K562 (cell line): ENCODE measurements around the gene C9orf153. TPM values are rescaled to one million over a fixed set of nuclear protein-coding genes. Genes with fewer than 3 reads are reported as not detected.

Source experiments
- ATAC-seq: fragments of 200-7000 bp; cut with Tn5 transposase; 3 replicates; pipeline ENCODE4 v1.9.1; 2020; ENCODE audit warnings: moderate library complexity
- BruUV-seq: library from RNA; stranded (reverse); fragments of 400-500 nt; replicated peaks from 2 replicates; lab custom pipeline; 2021; lab: Mats Ljungman, UMichigan
- CTCF ChIA-PET: fragments of 300-600 bp; formaldehyde crosslinking; extraction: SDS; loops from one replicate; lab custom pipeline; 2021; ENCODE audit warnings: low intra/inter-chr PET ratio; lab: Yijun Ruan, JAX
- POLR2A ChIA-PET: fragments of 300-600, 350-650 bp; sonication (Branson Sonifier 250); formaldehyde crosslinking; extraction: SDS; loops from one replicate; lab custom pipeline; 2021; ENCODE audit warnings: antibody characterized with exemption, inconsistent platforms; lab: Yijun Ruan, JAX
- DNase-seq, 4 experiments: peaks; one replicate each; pipeline versions ENCODE4 v3.0.0 to v3.0.0-alpha.2; 2011 to 2018; ENCODE audit warnings: low spot score in 3 of 4, mixed read lengths in 3 of 4; ENCODE audit errors: extremely low read depth in 1 of 4
- FAIRE-seq: peaks from 2 replicates; lab custom pipeline; 2011; peaks lifted over from hg19 to GRCh38; lab: Jason Lieb, UNC
- H2AFZ ChIP-seq: 2 replicates; pipeline ENCODE4 v1.6.0; 2011; ENCODE audit warnings: low read depth, low read length, control low read depth, inconsistent platforms
- H3K27ac ChIP-seq: fragments of 200-600 bp; 3 replicates; pipeline ENCODE4 v1.8.0; 2011; ENCODE audit warnings: low read depth, mild to moderate bottlenecking, control low read depth, inconsistent platforms, low read length, moderate library complexity, mixed read lengths; ENCODE audit errors: extremely low read depth
- H3K27me3 ChIP-seq, 2 experiments: fragments of 300-600 bp in 1 of 2; 2 replicates in 1 of 2; 3 replicates in 1 of 2; pipeline versions ENCODE4 v1.6.0 to v1.8.0; 2011; ENCODE audit warnings: inconsistent platforms in 2 of 2, low read length in 2 of 2, mild to moderate bottlenecking in 1 of 2, mixed read lengths in 1 of 2, moderate library complexity in 1 of 2; ENCODE audit not compliant: control insufficient read depth in 2 of 2, insufficient read depth in 2 of 2
- H3K36me3 ChIP-seq: fragments of 300-600 bp; 3 replicates; pipeline ENCODE4 v1.8.0; 2011; ENCODE audit warnings: mild to moderate bottlenecking, low read length, inconsistent platforms; ENCODE audit not compliant: control insufficient read depth, insufficient read depth
- H3K4me1 ChIP-seq, 2 experiments: fragments of 200-600 bp in 1 of 2; replicated peaks in 1 of 2; 2 replicates in 1 of 2; 3 replicates in 1 of 2; pipeline versions ENCODE4 v1.5.1 to v1.8.0; 2011; ENCODE audit warnings: inconsistent platforms in 2 of 2, low read length in 2 of 2, mild to moderate bottlenecking in 1 of 2, mixed read lengths in 1 of 2, moderate library complexity in 1 of 2; ENCODE audit not compliant: control insufficient read depth in 2 of 2, insufficient read depth in 2 of 2
- H3K4me2 ChIP-seq: 2 replicates; pipeline ENCODE4 v1.6.1; 2011; ENCODE audit warnings: low read length, control low read depth, inconsistent platforms, mixed read lengths; ENCODE audit not compliant: insufficient read depth
- H3K4me3 ChIP-seq: fragments of 200-600 bp; sonication (generic), shearing (Covaris generic); 2 replicates; pipeline ENCODE4 v1.5.1; 2016; ENCODE audit warnings: control low read depth, inconsistent platforms
- H3K79me2 ChIP-seq: fragments of 200-600 bp; 3 replicates; pipeline ENCODE4 v1.8.0; 2011; ENCODE audit warnings: low read length, inconsistent platforms; ENCODE audit not compliant: control insufficient read depth, insufficient read depth
- H3K9ac ChIP-seq, 2 experiments: 2 replicates each; pipeline versions ENCODE4 v1.6.0 to v1.6.1; 2011; ENCODE audit warnings: low read depth in 2 of 2, low read length in 2 of 2, control low read depth in 1 of 2, inconsistent platforms in 1 of 2, mild to moderate bottlenecking in 1 of 2, mixed read lengths in 1 of 2; ENCODE audit not compliant: insufficient read depth in 1 of 2
- H3K9me1 ChIP-seq: one replicate; pipeline ENCODE4 v1.6.0; 2011; ENCODE audit warnings: inconsistent platforms, mild to moderate bottlenecking, low read length, moderate library complexity; ENCODE audit not compliant: control insufficient read depth, insufficient read depth
- H3K9me3 ChIP-seq: replicated peaks from 2 replicates; pipeline ENCODE4 v1.5.1; 2011; ENCODE audit warnings: low read depth, low read length, inconsistent platforms; ENCODE audit not compliant: control insufficient read depth, insufficient read depth
- H4K20me1 ChIP-seq: replicated peaks from 2 replicates; pipeline ENCODE4 v1.6.1; 2011; ENCODE audit warnings: low read length, inconsistent platforms, mixed read lengths; ENCODE audit not compliant: control insufficient read depth, insufficient read depth
- CBX2 ChIP-seq: fragments of 200-600 bp; sonication (generic); IDR thresholded peaks from one replicate; pipeline ENCODE4 v1.6.1; 2012; ENCODE audit warnings: mild to moderate bottlenecking, low read length, inconsistent platforms; ENCODE audit not compliant: insufficient read depth, poor library complexity, severe bottlenecking
- CTBP1 ChIP-seq: fragments of 450-650 bp; IDR thresholded peaks from 2 replicates; pipeline ENCODE4 v1.6.1; 2016; ENCODE audit warnings: borderline replicate concordance
- DPF2 ChIP-seq: fragments of 450-650 bp; IDR thresholded peaks from 2 replicates; pipeline ENCODE4 v1.6.1; 2016
- ETV1 ChIP-seq: fragments of 450-650 bp; conservative IDR thresholded peaks from 2 replicates; pipeline ENCODE4 v1.6.1; 2016; ENCODE audit warnings: missing genetic modification characterization, control low read depth, low read depth, missing compliant biosample characterization
- HNRNPH1 ChIP-seq: fragments of 200-400 bp; formaldehyde crosslinking; optimal IDR thresholded peaks from 2 replicates; pipeline ENCODE3; 2017; ENCODE audit warnings: low read depth, mild to moderate bottlenecking, low read length, moderate library complexity
- NFE2L1 ChIP-seq: fragments of 450-650 bp; IDR thresholded peaks from 2 replicates; pipeline ENCODE4 v1.6.1; 2016; ENCODE audit warnings: missing genetic modification characterization, low read depth, mild to moderate bottlenecking, missing compliant biosample characterization, moderate library complexity, borderline replicate concordance
- POLR3A ChIP-seq: IDR thresholded peaks from 2 replicates; pipeline ENCODE4 v1.6.1; 2011; ENCODE audit warnings: borderline replicate concordance, mild to moderate bottlenecking, moderate library complexity; ENCODE audit not compliant: insufficient read length, insufficient read depth; ENCODE audit errors: extremely low read depth
- SRSF7 ChIP-seq: fragments of 200-400 bp; formaldehyde crosslinking; optimal IDR thresholded peaks from 2 replicates; pipeline ENCODE3; 2017; ENCODE audit warnings: mild to moderate bottlenecking, low read depth, low read length
- U2AF2 ChIP-seq: fragments of 200-400 bp; formaldehyde crosslinking; optimal IDR thresholded peaks from 2 replicates; pipeline ENCODE3; 2017; ENCODE audit warnings: low read depth, mild to moderate bottlenecking, low read length
- ZNF133 ChIP-seq: fragments of 250-450 bp; sonication (Bioruptor Pico); IDR thresholded peaks from 2 replicates; pipeline ENCODE4 v1.4.0; 2020; ENCODE audit warnings: mild to moderate bottlenecking
- WGBS: fragments of 100-300 bp; shearing (Covaris generic); methylation state at CpG from one replicate; pipeline ENCODE4 v1.1.6; 2016; ENCODE audit warnings: low coverage, mixed read lengths; ENCODE audit not compliant: insufficient coverage; ENCODE audit errors: missing lambda C conversion rate; 5-methylcytosine and 5-hydroxymethylcytosine counted together
- in situ Hi-C: fragments of 300-500 bp; cut with MboI; formaldehyde crosslinking; loops from 4 replicates; pipeline ENCODE4 v1.15.0; 2018; ENCODE audit warnings: inconsistent platforms, mixed read lengths
- intact Hi-C: fragments of 100-400 bp; cut with micrococcal nuclease; formaldehyde crosslinking; loops from 2 replicates; pipeline ENCODE4 v1.14.2; 2022
- polyA plus RNA-seq, 8 experiments: library from polyadenylated mRNA; depleted of rRNA in 4 of 8; stranded (reverse) in 5 of 8; unstranded in 3 of 8; fragments of >200 nt; fragmentation: Nextera tagmentation in 2 of 8; fragmentation: Illumina TruSeq in 1 of 8; extraction: Ambion mirVana in 2 of 8; extraction: Trizol in 1 of 8; gene quantifications; 2 replicates each; pipeline versions ENCODE4 v1.2.1 to v1.2.3, GENCODE V29; 2011 to 2014; ENCODE audit warnings: inconsistent platforms in 1 of 8, missing spikeins in 1 of 8
- total RNA-seq, 7 experiments: library from RNA; depleted of rRNA in 6 of 7; stranded (reverse); fragments of >200 nt in 6 of 7; fragmentation: Illumina TruSeq in 2 of 7; extraction: Trizol in 2 of 7; gene quantifications; 2 replicates each; pipeline versions ENCODE4 v1.2.1 to v1.2.3, GENCODE V29; 2011 to 2021; ENCODE audit warnings: low replicate concordance in 1 of 7

The C9orf153 gene
- total and polyA plus RNA-seq, 9 of the 15 experiments (the other 6 are each of a cell fraction or from before 2014, with no cell fraction given): 0.07 to 1.2 (median 0.11) TPM; not detected in 5

GRCh38 chr9:86248746-86249145 lies 10.7 kb downstream of the C9orf153 start:
- H3K9me3 ChIP-seq: no peaks in the 10 kb centered on the region
- H3K36me3 ChIP-seq: no peaks in the 10 kb centered on the region
- H3K9ac ChIP-seq: no peak overlapping the region
- ChIA-PET POLR2A (no interaction called here), CTCF (no interaction called here)
- no peak overlapping the region for H3K27ac ChIP-seq
- no peaks in the 10 kb centered on the region for H3K27me3 ChIP-seq
- H4K20me1 ChIP-seq: no peaks in the 10 kb centered on the region
- ATAC-seq (no peak), DNase-seq (no peak), FAIRE-seq (no peak)
- H3K79me2 ChIP-seq: no peaks in the 10 kb centered on the region
- TF ChIP-seq POLR3A: no peak
- no peak for TF ChIP-seq CBX2
- no peak for TF ChIP-seq SRSF7
- no peak for TF ChIP-seq U2AF2
- no peak for TF ChIP-seq ZNF133 (CRISPR knock-in tag)
- TF ChIP-seq NFE2L1 (tag): no peak
- TF ChIP-seq DPF2: no peak
- no peak for TF ChIP-seq HNRNPH1
- TF ChIP-seq CTBP1: no peak
- TF ChIP-seq ETV1 (tag): no peak
- intact Hi-C loops: no loop called here
- no peaks in the 10 kb centered on the region for H3K9me1 ChIP-seq
- H3K4me1 ChIP-seq: no peaks in the 10 kb centered on the region
- H2AFZ ChIP-seq: no peak overlapping the region
- H3K4me2 ChIP-seq: no peak overlapping the region
- H3K4me3 ChIP-seq: no peak overlapping the region
- BruUV-seq: no TSS peak
- in situ Hi-C loops: loop anchor here (25.0 kb wide), 1 partner anchor 436 kb away; no protein-coding TSS in a partner anchor
- WGBS: 0% methylated on average over 4 of the region's 4 CpGs
